Upper lobe of right lung (tissue), 1 donor: ENCODE data around the gene CHRNB1. TPM values are rescaled to one million over a fixed set of nuclear protein-coding genes. Genes with fewer than 3 reads are reported as not detected.

Experiments
- ATAC-seq: fragments of 200-7000 bp; cut with Tn5 transposase; one replicate; pipeline ENCODE4 v1.9.1; 2020; ENCODE audit warnings: mild to moderate bottlenecking, moderate library complexity
- DNase-seq: peaks from one replicate; pipeline ENCODE4 v3.0.0-alpha.2; 2020
- H3K27ac ChIP-seq: fragments of 200-600 bp; one replicate; pipeline ENCODE4 v1.8.0; 2022
- H3K27me3 ChIP-seq: fragments of 200-600 bp; one replicate; pipeline ENCODE4 v1.8.0; 2022; ENCODE audit warnings: mild to moderate bottlenecking
- H3K36me3 ChIP-seq: fragments of 200-600 bp; one replicate; pipeline ENCODE4 v1.8.0; 2022
- H3K4me1 ChIP-seq: fragments of 200-600 bp; one replicate; pipeline ENCODE4 v1.8.0; 2022
- H3K4me3 ChIP-seq: fragments of 200-600 bp; one replicate; pipeline ENCODE4 v1.8.0; 2022; ENCODE audit warnings: mild to moderate bottlenecking
- H3K9me3 ChIP-seq: fragments of 200-600 bp; one replicate; pipeline ENCODE4 v1.8.0; 2022
- CTCF ChIP-seq: fragments of 200-600 bp; IDR thresholded peaks from one replicate; pipeline ENCODE4 v1.8.0; 2022; ENCODE audit warnings: antibody characterized with exemption
- intact Hi-C: fragments of 100-400 bp; cut with DNase I; formaldehyde crosslinking; loops from one replicate; pipeline ENCODE4 v1.11.0; 2022
- total RNA-seq: library from RNA; stranded (reverse); fragmentation: NEBNext Ultra II Directional; extraction: Animal tissue kit (Norgen Biotek cat#: 25700); gene quantifications from one replicate; pipeline ENCODE4 v1.2.1, GENCODE V29; 2021
- donor health status: DM: no; HTN: yes; CAD: no; lungs with severe emphysema.

The CHRNB1 gene
- total RNA-seq, 1 donor from 2014 or later: 10.1 TPM

- Histone ChIP-seq H3K4me3 (no peak overlapping the region), H3K27ac (no peak overlapping the region), H3K4me1 (peaks cover 45% of the 10 kb centered on the region), H3K36me3 (no peaks in the 10 kb centered on the region), H3K27me3 (peaks cover 29% of the 10 kb centered on the region), H3K9me3 (no peaks in the 10 kb centered on the region)
- DNase-seq (no peak), ATAC-seq (no peak)
- TF ChIP-seq CTCF: no peak
- intact Hi-C loops: no loop called here
Observed at GRCh38 chr17:7440834-7441195, 4.0 kb upstream of the CHRNB1 start.

- TF ChIP-seq CTCF: no peak
- peaks cover 31% of the 10 kb centered on the region for H3K27me3 ChIP-seq
- H3K4me1 ChIP-seq: peaks cover 42% of the 10 kb centered on the region
Observed at GRCh38 chr17:7441266-7441665, 3.6 kb upstream of the CHRNB1 start.

GRCh38 chr17:7442142-7442541 is 2.7 kb upstream of the CHRNB1 start:
- Histone ChIP-seq H3K4me1 (peaks cover 35% of the 10 kb centered on the region), H3K4me3 (no peak overlapping the region), H3K36me3 (no peaks in the 10 kb centered on the region), H3K27me3 (peaks cover 40% of the 10 kb centered on the region), H3K27ac (no peak overlapping the region), H3K9me3 (no peaks in the 10 kb centered on the region)
- DNase-seq (no peak), ATAC-seq (no peak)
- intact Hi-C loops: no loop called here
- no peak for TF ChIP-seq CTCF

More at GRCh38 chr17:7441266-7441665, 3.6 kb upstream of the CHRNB1 start:
- intact Hi-C loops: no loop called here
- ATAC-seq (no peak), DNase-seq (no peak)
- H3K27ac ChIP-seq: no peak overlapping the region
- H3K9me3 ChIP-seq: no peaks in the 10 kb centered on the region
- no peak overlapping the region for H3K4me3 ChIP-seq
- H3K36me3 ChIP-seq: no peaks in the 10 kb centered on the region

DNA sequence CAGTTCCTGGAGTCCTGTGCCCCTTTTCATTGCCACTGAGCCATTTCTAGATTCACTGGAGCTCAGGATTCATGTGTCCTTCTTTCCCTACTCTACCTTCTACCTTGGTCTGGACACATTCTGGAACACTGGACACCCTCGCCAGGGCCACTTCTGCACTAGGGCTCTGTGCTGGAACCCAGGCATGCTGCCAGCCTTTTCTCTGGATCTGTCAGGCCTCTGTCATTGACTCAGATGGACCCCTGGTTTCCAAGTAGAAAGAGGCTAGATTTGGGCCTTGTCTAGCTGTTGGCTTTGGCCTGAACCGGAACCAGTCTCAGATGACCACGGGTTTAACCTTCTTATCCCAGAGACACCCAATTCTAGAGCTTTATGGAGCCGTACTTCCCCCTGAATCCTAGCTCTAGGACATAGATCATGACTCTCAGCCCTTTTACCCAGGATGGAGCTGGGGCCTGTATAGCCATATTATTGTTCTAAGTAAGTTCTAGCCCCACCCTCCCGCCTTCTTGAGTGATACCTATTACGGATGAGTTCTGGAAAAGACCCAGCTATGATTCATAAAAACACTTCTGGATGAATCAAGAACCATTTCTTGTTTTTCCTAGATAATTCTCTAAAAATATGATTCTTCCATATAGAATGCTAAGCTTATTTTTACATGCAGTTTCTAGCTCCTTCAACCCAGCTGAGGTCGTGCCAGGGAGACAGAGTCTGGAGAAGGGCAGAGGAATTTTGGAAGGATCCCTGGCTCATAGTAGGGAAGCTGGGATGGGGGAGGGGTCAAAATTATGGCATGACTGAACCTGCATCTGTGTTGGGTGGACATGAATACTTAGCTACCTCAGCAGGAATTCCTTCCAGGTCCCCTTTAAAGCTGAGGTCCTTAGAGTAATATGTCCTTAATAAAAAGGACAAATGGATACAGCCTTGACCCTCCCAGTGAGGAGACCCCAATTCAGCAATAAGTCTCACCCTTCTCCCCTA is 1.1 kb upstream of the CHRNB1 start:
- Histone ChIP-seq H3K4me1 (peaks cover 20% of the 10 kb centered on the region), H3K27me3 (peaks cover 43% of the 10 kb centered on the region), H3K4me3 (no peak overlapping the region), H3K27ac (no peak overlapping the region), H3K36me3 (no peaks in the 10 kb centered on the region), H3K9me3 (no peaks in the 10 kb centered on the region)
- DNase-seq: no peak
- no peak for TF ChIP-seq CTCF
- ATAC-seq: no peak
- intact Hi-C loops: no loop called here

DNA sequence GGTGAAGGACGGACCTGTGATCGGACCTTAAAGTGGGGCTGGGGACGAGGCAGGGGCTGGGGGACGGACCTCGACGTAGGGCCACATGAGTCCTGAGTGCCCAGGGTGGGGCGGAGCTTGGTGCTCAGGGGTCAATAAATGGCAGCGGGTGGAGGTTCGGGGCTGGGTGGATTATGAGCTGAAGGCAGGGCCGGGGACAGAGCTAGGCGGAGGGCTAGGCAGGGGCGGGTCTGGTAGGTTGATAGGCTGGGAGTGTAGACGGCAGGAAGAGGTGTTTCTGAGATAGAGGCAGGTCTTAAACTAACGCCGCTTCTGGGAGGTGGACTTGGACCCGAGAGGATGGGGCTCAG is 733 bp downstream of the CHRNB1 start:
- no peaks in the 10 kb centered on the region for H3K9me3 ChIP-seq
- H3K27me3 ChIP-seq: peaks cover 28% of the 10 kb centered on the region

More for the DNA sequence above, 733 bp downstream of the CHRNB1 start:
- H3K4me1 ChIP-seq: peaks cover 7% of the 10 kb centered on the region
- peak overlapping the region; percentile 46 for H3K4me3 ChIP-seq
- H3K36me3 ChIP-seq: no peaks in the 10 kb centered on the region
- intact Hi-C loops: no loop called here
- no peak for DNase-seq
- TF ChIP-seq CTCF: no peak
- H3K27ac ChIP-seq: no peak overlapping the region
- ATAC-seq: peak; percentile 54
